ENCODE data around the gene KLF11. TPM values are rescaled to one million over a fixed set of nuclear protein-coding genes. Genes with fewer than 3 reads are reported as not detected.

KLF11 gene
- polyA plus RNA-seq, 1 of the 3 experiments (the other 2 are of a cell fraction): 9.5 TPM

DNA sequence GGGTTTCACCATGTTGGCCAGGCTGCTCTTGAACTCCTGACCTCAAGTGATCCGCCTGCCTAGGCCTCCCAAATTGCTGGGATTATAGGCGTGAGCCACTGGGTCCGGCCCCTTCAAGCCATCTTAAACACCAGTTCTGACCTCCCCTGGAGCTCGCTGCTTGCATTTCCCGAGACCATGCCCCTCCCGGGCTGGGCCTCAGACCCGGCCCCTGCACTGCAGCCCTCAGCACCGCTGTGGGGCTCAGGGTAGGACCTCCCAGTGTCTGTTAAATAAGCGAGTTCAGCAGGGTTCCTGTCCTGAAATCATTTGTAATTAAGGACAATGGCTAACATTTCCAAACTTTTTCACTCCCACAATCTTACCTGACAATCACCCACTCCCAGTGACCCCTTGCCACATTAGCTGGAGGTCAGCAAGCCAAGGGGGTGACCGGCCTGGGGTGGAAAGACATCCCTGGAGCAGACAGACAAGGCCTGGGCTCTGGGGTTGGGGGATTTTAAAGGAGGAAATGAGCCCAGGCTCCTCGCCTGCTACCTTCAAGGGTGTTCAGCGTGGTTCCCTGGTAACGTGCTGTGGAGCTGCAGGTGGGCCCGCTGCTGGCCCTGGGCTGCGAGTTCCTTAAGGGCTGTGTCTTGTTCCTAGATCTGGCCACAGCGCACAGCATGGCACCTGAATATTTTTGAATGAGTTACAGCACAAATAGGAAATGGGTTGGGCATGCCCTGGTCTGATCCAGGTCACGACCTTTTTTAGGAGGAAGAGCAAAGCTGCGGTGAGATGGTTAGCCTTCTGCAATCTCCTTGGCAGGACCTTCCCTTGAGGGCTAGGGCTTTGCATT is 21.8 kb downstream of the KLF11 start:
- CTCF ChIA-PET: interaction anchor here (0.9 to 28.7 kb wide), 8 partner anchors 8 to 369 kb away, joined by 4 to 946 read pairs (median 16); partner anchors contain the start of genes CYS1 and TAF1B
- Histone ChIP-seq H2AFZ (ENCODE audit: low read depth) (no peak overlapping the region), H3K9me2 (no peaks in the 10 kb centered on the region), H3K9me3 (0 out of 2 replicates have a peak, but pooled peaks cover 4% of the 10 kb centered on the region), H3K27ac (ENCODE audit: low read depth in 2 of 2, low read length in 1 of 2) (no peak overlapping the region), H3K4me3 (ENCODE audit: low read depth in 2 of 2, low read length in 1 of 2) (no peak overlapping the region), H3F3A (replicated peaks; ENCODE audit: insufficient read depth) (no peaks in the 10 kb centered on the region), H3K4me1 (ENCODE audit: control insufficient read depth in 1 of 2, insufficient read depth in 2 of 2, low read depth in 1 of 2, low read length in 1 of 2) (peaks cover 0 to 8% of the 10 kb centered on the region in 2 experiments; a peak in 1 of 4 replicates), H3K4me2 (no peak overlapping the region), H3K9ac (no peak overlapping the region), H4K20me1 (ENCODE audit: insufficient read depth) (no peaks in the 10 kb centered on the region), H3K27me3 (ENCODE audit: insufficient read depth) (no peaks in the 10 kb centered on the region), H3K79me2 (ENCODE audit: insufficient read depth) (no peaks in the 10 kb centered on the region), H3K36me3 (replicated peaks in 1 of 2; ENCODE audit: control insufficient read depth in 1 of 2, insufficient read depth in 2 of 2, low read length in 1 of 2) (no peaks in the 10 kb centered on the region)
- POLR2A ChIA-PET: no interaction called here
- DNase-seq: no peak
- no peak for TF ChIP-seq RFX5 (IDR thresholded peaks at IDR 0.05; ENCODE audit: low read length)
- TF ChIP-seq NRF1 (IDR thresholded peaks at IDR 0.05; ENCODE audit: low read depth, low read length): no peak
- TF ChIP-seq, protein P1, sequence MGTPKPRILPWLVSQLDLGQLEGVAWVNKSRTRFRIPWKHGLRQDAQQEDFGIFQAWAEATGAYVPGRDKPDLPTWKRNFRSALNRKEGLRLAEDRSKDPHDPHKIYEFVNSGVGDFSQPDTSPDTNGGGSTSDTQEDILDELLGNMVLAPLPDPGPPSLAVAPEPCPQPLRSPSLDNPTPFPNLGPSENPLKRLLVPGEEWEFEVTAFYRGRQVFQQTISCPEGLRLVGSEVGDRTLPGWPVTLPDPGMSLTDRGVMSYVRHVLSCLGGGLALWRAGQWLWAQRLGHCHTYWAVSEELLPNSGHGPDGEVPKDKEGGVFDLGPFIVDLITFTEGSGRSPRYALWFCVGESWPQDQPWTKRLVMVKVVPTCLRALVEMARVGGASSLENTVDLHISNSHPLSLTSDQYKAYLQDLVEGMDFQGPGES (IDR thresholded peaks at IDR 0.05; ENCODE audit: low read depth, low read length): no peak
- TF ChIP-seq YY1 (IDR thresholded peaks at IDR 0.05; ENCODE audit: low read depth): no peak
- no peak for TF ChIP-seq SIN3A (IDR thresholded peaks at IDR 0.05; ENCODE audit: borderline replicate concordance, low read depth, low read length)
- TF ChIP-seq TEAD4 (IDR thresholded peaks at IDR 0.05; ENCODE audit: borderline replicate concordance, insufficient read depth): no peak
- TF ChIP-seq FOXM1 (IDR thresholded peaks at IDR 0.05; ENCODE audit: low read depth): no peak
- no peak for TF ChIP-seq SMC3 (IDR thresholded peaks at IDR 0.05; ENCODE audit: low read depth, low read length)
- no peak for TF ChIP-seq RCOR1 (IDR thresholded peaks at IDR 0.05; ENCODE audit: low read length)
- TF ChIP-seq, protein P2, sequence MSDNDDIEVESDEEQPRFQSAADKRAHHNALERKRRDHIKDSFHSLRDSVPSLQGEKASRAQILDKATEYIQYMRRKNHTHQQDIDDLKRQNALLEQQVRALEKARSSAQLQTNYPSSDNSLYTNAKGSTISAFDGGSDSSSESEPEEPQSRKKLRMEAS (IDR thresholded peaks at IDR 0.05; ENCODE audit: low read depth): no peak
- no peak for TF ChIP-seq GABPA (IDR thresholded peaks at IDR 0.05; ENCODE audit: low read depth)
- WGBS (ENCODE audit: low lambda C conversion rate): 80% methylated on average over 18 of the region's 18 CpGs

DNA sequence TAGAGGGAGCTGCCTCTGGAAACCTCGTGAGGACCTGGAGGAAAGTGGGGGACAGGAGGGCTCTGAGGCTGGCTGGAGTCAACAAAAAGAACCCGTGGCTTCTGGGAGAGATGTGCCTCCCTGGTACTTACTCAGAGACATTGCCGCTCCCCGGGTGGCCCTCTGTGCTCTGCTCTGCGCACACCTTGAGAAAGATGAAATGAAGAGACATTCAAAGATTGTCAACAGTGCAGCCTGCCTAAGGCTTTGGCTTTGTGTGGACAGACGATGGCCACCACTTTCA is 22.4 kb downstream of the KLF11 start:
- no peak for DNase-seq
- H3K79me2 ChIP-seq (ENCODE audit: insufficient read depth): no peaks in the 10 kb centered on the region
- no peak overlapping the region for H3K4me3 ChIP-seq (ENCODE audit: low read depth in 2 of 2, low read length in 1 of 2)
- H2AFZ ChIP-seq (ENCODE audit: low read depth): no peak overlapping the region
- H3F3A ChIP-seq (replicated peaks; ENCODE audit: insufficient read depth): no peaks in the 10 kb centered on the region
- H3K36me3 ChIP-seq (replicated peaks in 1 of 2; ENCODE audit: control insufficient read depth in 1 of 2, insufficient read depth in 2 of 2, low read length in 1 of 2): no peaks in the 10 kb centered on the region
- no peak overlapping the region for H3K27ac ChIP-seq (ENCODE audit: low read depth in 2 of 2, low read length in 1 of 2)
- H3K27me3 ChIP-seq (ENCODE audit: insufficient read depth): no peaks in the 10 kb centered on the region
- TF ChIP-seq SIN3A (IDR thresholded peaks at IDR 0.05; ENCODE audit: borderline replicate concordance, low read depth, low read length): no peak
- TF ChIP-seq MXI1 (IDR thresholded peaks at IDR 0.05; ENCODE audit: low read depth, low read length): no peak
- no peak for TF ChIP-seq EP300 (IDR thresholded peaks at IDR 0.05; ENCODE audit: borderline replicate concordance in 1 of 2, low read depth in 1 of 2, low read length in 1 of 2)
- no peak for TF ChIP-seq RXRA (IDR thresholded peaks at IDR 0.05; ENCODE audit: borderline replicate concordance, low read depth)
- TF ChIP-seq FOSL2 (IDR thresholded peaks at IDR 0.05; ENCODE audit: borderline replicate concordance, low read depth): no peak
- POLR2A ChIA-PET: no interaction called here
- WGBS (ENCODE audit: low lambda C conversion rate): 83% methylated on average over 6 of the region's 6 CpGs
- H3K9me3 ChIP-seq: 0 out of 2 replicates have a peak, but pooled peaks cover 4% of the 10 kb centered on the region
- no peaks in the 10 kb centered on the region for H4K20me1 ChIP-seq (ENCODE audit: insufficient read depth)
- H3K9me2 ChIP-seq: no peaks in the 10 kb centered on the region
- no peak overlapping the region for H3K4me2 ChIP-seq
- H3K9ac ChIP-seq: no peak overlapping the region
- peaks cover 0 to 3% of the 10 kb centered on the region in 2 experiments; a peak in 1 of 4 replicates for H3K4me1 ChIP-seq (ENCODE audit: control insufficient read depth in 1 of 2, insufficient read depth in 2 of 2, low read depth in 1 of 2, low read length in 1 of 2)
- CTCF ChIA-PET: interaction anchor here (0.9 to 28.7 kb wide), 6 partner anchors 10 to 369 kb away, joined by 4 to 946 read pairs (median 16); partner anchors contain the start of gene CYS1
